Neuron (in vitro differentiated cells): Measurements from ENCODE around the gene PLPPR5.

ENCODE experiments used
- H2AFZ ChIP-seq: one replicate; pipeline ENCODE4 v1.6.1; 2013; ENCODE audit warnings: low read depth, mild to moderate bottlenecking, inconsistent platforms, low read length, moderate library complexity
- H3K27me3 ChIP-seq: one replicate; pipeline ENCODE4 v1.6.1; 2013; ENCODE audit warnings: low read length; ENCODE audit not compliant: insufficient read depth
- H3K36me3 ChIP-seq: one replicate; pipeline ENCODE4 v1.6.1; 2013; ENCODE audit warnings: low read length; ENCODE audit not compliant: insufficient read depth
- H3K4me1 ChIP-seq: one replicate; pipeline ENCODE4 v1.6.1; 2013; ENCODE audit warnings: low read length; ENCODE audit not compliant: insufficient read depth
- H3K4me3 ChIP-seq: 2 replicates; pipeline ENCODE4 v1.5.1; 2013; ENCODE audit warnings: mild to moderate bottlenecking, low read length, moderate library complexity
- H3K9me3 ChIP-seq: one replicate; pipeline ENCODE4 v1.6.1; 2013; ENCODE audit warnings: low read length

PLPPR5 gene

DNA sequence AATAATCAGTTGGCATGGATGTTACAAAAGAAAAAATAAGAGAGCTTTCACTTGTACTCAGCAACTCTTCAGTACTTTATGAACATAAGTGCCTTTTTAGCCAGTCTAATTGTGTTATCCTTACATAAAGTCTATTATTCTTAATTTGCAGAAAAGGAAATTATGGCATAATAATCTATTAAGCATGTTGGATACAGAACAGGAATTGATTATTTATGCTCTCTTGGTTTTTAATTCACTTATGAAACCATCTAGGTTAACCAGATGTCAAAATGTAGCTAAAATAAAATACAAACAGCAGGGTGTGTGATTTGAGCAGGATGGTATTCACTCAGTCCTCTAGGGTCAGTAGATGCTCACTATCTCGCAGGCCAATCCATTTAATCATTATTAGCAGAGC lies 79.7 kb downstream of the PLPPR5 start:
- Histone ChIP-seq H3K4me3 (no peak overlapping the region), H3K27me3 (no peaks in the 10 kb centered on the region), H3K36me3 (no peaks in the 10 kb centered on the region), H3K9me3 (no peaks in the 10 kb centered on the region), H3K4me1 (no peaks in the 10 kb centered on the region), H2AFZ (no peak overlapping the region)

- Histone ChIP-seq H3K36me3 (no peaks in the 10 kb centered on the region), H2AFZ (no peak overlapping the region), H3K9me3 (no peaks in the 10 kb centered on the region), H3K4me1 (no peaks in the 10 kb centered on the region), H3K4me3 (no peak overlapping the region), H3K27me3 (no peaks in the 10 kb centered on the region)
These were observed 81.0 kb downstream of the PLPPR5 start for GRCh38 chr1:98923667-98924066.

DNA sequence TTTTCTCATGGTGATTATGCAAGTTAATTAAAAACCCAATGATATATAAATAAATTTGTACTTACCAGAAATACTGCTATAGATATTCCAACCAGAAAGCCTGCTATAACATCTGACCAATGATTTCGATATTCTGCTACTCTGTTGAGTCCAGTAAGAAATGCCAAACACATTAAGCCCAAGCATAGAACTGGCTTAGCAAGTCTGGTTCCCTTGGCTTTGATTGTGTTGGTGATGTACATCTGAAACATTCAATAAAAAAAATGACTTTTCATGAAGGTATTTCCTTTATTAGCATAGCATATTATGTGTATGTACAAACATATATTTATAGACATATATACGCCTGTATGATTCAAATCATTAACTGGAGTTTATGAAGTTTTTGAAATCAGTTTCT lies 82.8 kb downstream of the PLPPR5 start:
- no peaks in the 10 kb centered on the region for H3K36me3 ChIP-seq
- no peaks in the 10 kb centered on the region for H3K9me3 ChIP-seq
- no peak overlapping the region for H3K4me3 ChIP-seq
- no peak overlapping the region for H2AFZ ChIP-seq
- no peaks in the 10 kb centered on the region for H3K27me3 ChIP-seq
- H3K4me1 ChIP-seq: no peaks in the 10 kb centered on the region

DNA sequence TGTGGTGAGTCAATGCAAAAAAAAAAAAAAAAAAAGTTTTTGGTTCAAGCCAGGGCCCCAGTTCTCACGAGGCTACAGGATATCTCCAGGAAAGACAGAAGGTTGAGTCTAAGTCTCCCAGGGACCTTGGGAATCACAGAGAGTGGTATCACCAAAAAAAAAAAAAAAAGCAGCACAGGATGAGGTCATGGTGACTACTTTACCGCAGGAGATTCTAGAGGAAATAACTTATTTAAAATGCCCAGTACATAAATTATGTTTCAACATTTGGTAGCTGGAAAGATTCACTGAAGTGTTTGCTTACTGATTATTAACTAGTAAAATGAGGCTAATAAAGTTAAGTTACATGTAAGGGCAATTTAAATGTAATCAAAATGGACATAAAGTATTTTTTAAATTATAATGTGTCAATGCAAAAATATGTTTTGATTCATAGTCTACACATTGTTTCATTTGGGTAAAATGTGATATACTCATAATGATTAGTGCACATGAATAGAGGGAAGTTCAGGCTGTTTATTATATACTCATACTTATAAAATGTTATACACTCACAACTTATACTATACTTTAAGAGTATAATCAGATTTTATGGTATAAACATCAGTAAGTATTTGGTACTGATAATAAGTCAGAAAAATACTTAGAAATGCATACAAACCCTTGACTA lies 84.1 kb downstream of the PLPPR5 start:
- Histone ChIP-seq H3K4me1 (no peaks in the 10 kb centered on the region), H3K27me3 (no peaks in the 10 kb centered on the region), H3K4me3 (no peak overlapping the region), H2AFZ (no peak overlapping the region), H3K36me3 (no peaks in the 10 kb centered on the region), H3K9me3 (no peaks in the 10 kb centered on the region)

DNA sequence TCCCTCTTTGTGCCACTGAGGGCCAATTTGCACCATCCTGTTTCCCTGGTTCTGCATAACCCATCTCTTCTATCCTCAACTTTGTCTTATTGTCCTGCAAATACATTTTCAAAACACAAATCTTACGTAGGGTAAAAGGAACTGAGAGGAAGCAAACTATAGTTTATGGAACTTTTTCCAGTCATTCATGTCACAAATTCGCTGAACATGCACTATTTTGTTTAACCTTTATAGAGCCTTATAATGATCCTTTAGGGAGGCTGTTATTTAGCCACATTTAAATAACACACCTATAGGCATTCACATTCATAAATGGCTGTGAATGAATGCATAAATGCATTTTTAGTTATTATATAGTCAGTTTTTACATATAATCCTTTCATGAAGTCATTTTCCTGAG lies 85.0 kb downstream of the PLPPR5 start:
- no peaks in the 10 kb centered on the region for H3K9me3 ChIP-seq
- no peaks in the 10 kb centered on the region for H3K36me3 ChIP-seq

DNA sequence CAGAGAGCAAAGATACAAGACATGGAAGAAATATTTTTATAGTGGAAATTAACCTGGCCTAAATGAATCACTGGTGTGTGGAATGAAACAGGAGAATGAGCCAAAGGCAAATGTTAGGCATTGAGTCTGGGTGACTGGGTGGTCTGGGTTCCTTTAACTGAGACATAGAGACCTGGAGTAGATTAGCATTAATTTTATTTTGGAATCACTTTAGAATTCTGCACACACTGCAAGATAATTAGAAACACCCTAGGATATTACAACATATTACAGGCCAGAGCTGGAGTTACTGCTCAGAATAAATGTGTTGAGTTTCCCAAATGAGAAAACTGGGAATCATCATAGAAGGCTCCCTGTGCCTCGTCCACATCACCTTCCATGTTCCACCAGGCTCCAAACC lies 85.5 kb downstream of the PLPPR5 start:
- no peak overlapping the region for H2AFZ ChIP-seq
- no peaks in the 10 kb centered on the region for H3K9me3 ChIP-seq
- H3K27me3 ChIP-seq: no peaks in the 10 kb centered on the region
- H3K4me1 ChIP-seq: no peaks in the 10 kb centered on the region
- no peaks in the 10 kb centered on the region for H3K36me3 ChIP-seq
- H3K4me3 ChIP-seq: no peak overlapping the region

More for the DNA sequence above, 85.0 kb downstream of the PLPPR5 start:
- no peaks in the 10 kb centered on the region for H3K27me3 ChIP-seq
- H2AFZ ChIP-seq: no peak overlapping the region
- H3K4me1 ChIP-seq: no peaks in the 10 kb centered on the region
- H3K4me3 ChIP-seq: no peak overlapping the region

- Histone ChIP-seq H3K4me3 (no peak overlapping the region), H3K27me3 (no peaks in the 10 kb centered on the region), H3K9me3 (no peaks in the 10 kb centered on the region)
These were observed 90.1 kb downstream of the PLPPR5 start for GRCh38 chr1:98914547-98914946.

GRCh38 chr1:98910827-98911226 lies 93.8 kb downstream of the PLPPR5 start:
- H3K36me3 ChIP-seq: no peaks in the 10 kb centered on the region
- no peaks in the 10 kb centered on the region for H3K4me1 ChIP-seq
- H2AFZ ChIP-seq: no peak overlapping the region
- no peak overlapping the region for H3K4me3 ChIP-seq
- H3K9me3 ChIP-seq: no peaks in the 10 kb centered on the region
- H3K27me3 ChIP-seq: no peaks in the 10 kb centered on the region

More at GRCh38 chr1:98914547-98914946, 90.1 kb downstream of the PLPPR5 start:
- Histone ChIP-seq H3K36me3 (no peaks in the 10 kb centered on the region), H3K4me1 (no peaks in the 10 kb centered on the region), H2AFZ (no peak overlapping the region)

- no peaks in the 10 kb centered on the region for H3K36me3 ChIP-seq
- no peak overlapping the region for H3K4me3 ChIP-seq
- no peaks in the 10 kb centered on the region for H3K27me3 ChIP-seq
- H3K4me1 ChIP-seq: peaks cover 6% of the 10 kb centered on the region
- H2AFZ ChIP-seq: no peak overlapping the region
- H3K9me3 ChIP-seq: no peaks in the 10 kb centered on the region
These were observed 95.7 kb downstream of the PLPPR5 start for GRCh38 chr1:98908980-98909379.

DNA sequence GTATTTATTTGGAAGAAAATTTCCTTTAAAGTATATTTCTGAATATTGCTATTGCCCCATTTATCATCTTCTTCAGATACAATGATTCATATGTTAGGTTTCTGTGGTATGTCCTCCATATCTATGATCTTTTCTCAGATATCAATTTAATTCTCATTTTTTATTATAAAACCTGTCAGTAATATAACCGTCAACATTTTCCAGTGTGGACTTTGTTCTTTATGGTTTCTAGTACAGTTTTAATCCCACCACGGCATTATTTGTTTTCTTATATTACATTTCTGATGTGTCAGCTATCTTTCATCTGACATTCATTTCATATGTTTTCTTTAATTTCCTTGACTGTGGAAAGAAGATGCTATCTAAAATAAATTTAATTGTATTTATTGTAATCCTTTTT lies 97.9 kb downstream of the PLPPR5 start:
- no peaks in the 10 kb centered on the region for H3K36me3 ChIP-seq
- H2AFZ ChIP-seq: no peak overlapping the region
- H3K4me3 ChIP-seq: no peak overlapping the region
- H3K4me1 ChIP-seq: peaks cover 6% of the 10 kb centered on the region
- H3K27me3 ChIP-seq: no peaks in the 10 kb centered on the region
- H3K9me3 ChIP-seq: no peaks in the 10 kb centered on the region

- H3K9me3 ChIP-seq: no peaks in the 10 kb centered on the region
These were observed 98.3 kb downstream of the PLPPR5 start for GRCh38 chr1:98906361-98906760.

GRCh38 chr1:98904684-98905083 lies 100.0 kb downstream of the PLPPR5 start:
- Histone ChIP-seq H3K4me1 (peaks cover 6% of the 10 kb centered on the region), H3K9me3 (no peaks in the 10 kb centered on the region), H3K4me3 (no peak overlapping the region)

More at GRCh38 chr1:98906361-98906760, 98.3 kb downstream of the PLPPR5 start:
- no peaks in the 10 kb centered on the region for H3K27me3 ChIP-seq
- no peak overlapping the region for H2AFZ ChIP-seq
- H3K4me3 ChIP-seq: no peak overlapping the region
- no peaks in the 10 kb centered on the region for H3K36me3 ChIP-seq
- peaks cover 6% of the 10 kb centered on the region for H3K4me1 ChIP-seq

GRCh38 chr1:98903726-98904125 lies 100.9 kb downstream of the PLPPR5 start:
- no peak overlapping the region for H2AFZ ChIP-seq
- no peak overlapping the region for H3K4me3 ChIP-seq
- no peaks in the 10 kb centered on the region for H3K36me3 ChIP-seq
- H3K9me3 ChIP-seq: no peaks in the 10 kb centered on the region
- H3K27me3 ChIP-seq: no peaks in the 10 kb centered on the region
- peaks cover 6% of the 10 kb centered on the region for H3K4me1 ChIP-seq

More at GRCh38 chr1:98904684-98905083, 100.0 kb downstream of the PLPPR5 start:
- Histone ChIP-seq H2AFZ (no peak overlapping the region), H3K27me3 (no peaks in the 10 kb centered on the region), H3K36me3 (no peaks in the 10 kb centered on the region)

GRCh38 chr1:98903261-98903660 lies 101.4 kb downstream of the PLPPR5 start:
- H2AFZ ChIP-seq: no peak overlapping the region
- peaks cover 6% of the 10 kb centered on the region for H3K4me1 ChIP-seq
- H3K27me3 ChIP-seq: no peaks in the 10 kb centered on the region
- H3K36me3 ChIP-seq: no peaks in the 10 kb centered on the region
- no peak overlapping the region for H3K4me3 ChIP-seq
- no peaks in the 10 kb centered on the region for H3K9me3 ChIP-seq
